GM19240 (cell line): Measurements from ENCODE around the gene HSF4.

Source experiments
- DNase-seq: peaks from one replicate; pipeline ENCODE4 v3.0.0; 2011; ENCODE audit warnings: low spot score; ENCODE audit not compliant: insufficient read length

HSF4 gene

GRCh38 chr16:67184995-67185650 lies 20.6 kb downstream of the HSF4 start:
- no peak for DNase-seq

GRCh38 chr16:67185651-67186134 lies 21.1 kb downstream of the HSF4 start:
- no peak for DNase-seq

- no peak for DNase-seq
Observed at GRCh38 chr16:67186550-67186950, 22.0 kb downstream of the HSF4 start.

DNA sequence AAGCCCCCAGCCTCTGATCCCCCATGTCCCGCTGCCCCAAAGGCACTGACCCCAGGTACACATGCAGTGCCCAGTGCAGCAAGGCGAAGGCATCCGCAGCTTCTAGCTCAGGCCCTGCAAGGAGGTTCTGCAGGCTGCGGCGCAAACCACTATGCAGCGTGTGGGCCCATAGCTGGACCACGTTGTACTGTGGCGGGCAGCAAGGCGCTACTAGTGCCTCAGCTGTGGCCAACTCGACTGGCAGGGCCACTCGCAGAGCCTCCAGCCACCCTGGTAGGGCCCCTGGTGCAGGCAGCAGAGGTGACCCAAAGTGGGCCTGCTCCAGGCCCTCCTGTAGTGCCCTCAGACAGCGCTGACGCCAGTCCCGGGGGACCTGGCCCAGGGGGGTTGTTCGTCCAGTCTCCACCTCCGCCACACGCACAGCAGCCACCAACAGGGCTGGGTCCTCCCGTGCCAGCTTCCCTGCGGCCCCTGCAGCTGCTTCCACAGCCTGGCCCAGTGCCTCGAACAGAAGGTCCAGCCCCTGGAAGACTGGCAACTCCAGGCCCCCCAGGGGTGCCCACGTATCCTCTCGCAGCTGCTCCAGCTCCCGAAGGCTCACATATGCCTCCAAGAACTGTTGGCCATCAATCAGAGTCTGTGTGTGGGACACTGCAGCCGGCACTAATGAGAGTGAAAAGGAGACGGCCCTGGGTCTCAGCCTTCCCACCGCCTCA lies 22.8 kb downstream of the HSF4 start:
- DNase-seq: no peak

- no peak for DNase-seq
Observed at GRCh38 chr16:67188323-67188722, 23.8 kb downstream of the HSF4 start.

DNA sequence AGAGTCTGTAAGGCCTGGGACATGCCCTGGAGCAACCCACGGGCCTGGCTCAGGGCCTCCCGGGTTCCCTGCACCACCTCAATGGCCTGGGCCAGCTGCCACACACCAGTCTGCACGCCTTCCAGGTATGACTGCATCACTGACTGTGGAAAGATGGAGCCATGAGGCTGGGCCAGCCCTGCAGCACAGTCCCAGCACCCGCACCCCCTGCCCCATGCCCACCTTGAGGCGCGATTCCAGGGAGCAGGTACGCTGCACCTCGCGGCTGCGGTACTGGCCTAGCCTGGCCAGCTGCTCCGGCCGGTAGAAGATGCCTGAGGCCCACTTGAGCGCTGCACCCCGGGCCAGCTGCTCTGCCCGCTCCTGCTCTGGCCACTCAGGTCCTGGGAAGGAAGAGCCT lies 24.3 kb downstream of the HSF4 start:
- DNase-seq: no peak

- DNase-seq: no peak
Observed at GRCh38 chr16:67190041-67190440, 25.5 kb downstream of the HSF4 start, which contains the start of gene EXOC3L1. Gene EXOC3L1 (minus strand): TSS chr16:67190136. CDS start chr16:67189676, 460 bp downstream.

DNA sequence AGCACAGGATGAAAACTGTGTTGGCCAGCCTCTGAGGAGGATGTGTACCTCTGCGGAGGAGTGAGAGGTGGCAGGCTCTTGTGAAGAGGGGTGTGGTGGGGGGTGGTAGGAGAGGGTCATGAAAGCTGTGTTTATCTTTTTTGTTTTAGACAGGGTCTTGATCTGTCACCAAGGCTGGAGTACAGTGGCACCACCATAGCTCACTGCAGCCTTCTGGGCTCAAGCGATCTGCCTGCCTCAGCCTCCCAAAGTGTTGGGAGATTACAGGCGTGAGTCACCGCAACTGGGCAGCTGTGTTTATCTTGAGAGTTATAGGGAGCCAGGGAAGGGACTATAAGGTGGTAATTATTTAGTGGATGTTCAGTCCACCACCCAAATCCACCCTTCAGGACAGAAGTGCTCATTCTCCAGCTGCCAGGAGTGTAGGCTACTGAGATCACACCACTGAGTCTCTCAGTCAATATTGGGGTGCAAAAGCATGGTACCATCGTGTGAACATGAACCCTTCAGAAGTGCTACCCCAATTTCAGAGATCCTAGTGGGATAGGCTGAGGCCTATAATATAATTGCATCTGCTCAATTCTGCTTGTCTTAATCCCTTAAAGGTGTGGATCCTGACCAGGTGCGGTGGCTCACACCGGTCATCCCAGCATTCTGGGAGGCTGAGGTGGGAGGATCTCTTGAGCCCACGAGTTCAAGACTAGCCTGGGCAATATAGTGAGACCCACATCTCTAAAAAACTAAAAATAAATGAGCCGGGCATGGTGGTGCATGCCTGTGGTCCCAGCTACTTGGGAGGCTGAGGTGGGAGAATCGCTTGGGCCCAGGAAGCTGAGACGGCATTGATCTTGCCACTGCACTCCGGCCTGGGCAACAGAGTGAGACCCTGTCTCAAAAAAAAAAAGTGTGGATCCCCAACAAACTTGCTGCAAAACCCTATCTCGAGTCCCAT lies 26.2 kb downstream of the HSF4 start:
- no peak for DNase-seq

DNA sequence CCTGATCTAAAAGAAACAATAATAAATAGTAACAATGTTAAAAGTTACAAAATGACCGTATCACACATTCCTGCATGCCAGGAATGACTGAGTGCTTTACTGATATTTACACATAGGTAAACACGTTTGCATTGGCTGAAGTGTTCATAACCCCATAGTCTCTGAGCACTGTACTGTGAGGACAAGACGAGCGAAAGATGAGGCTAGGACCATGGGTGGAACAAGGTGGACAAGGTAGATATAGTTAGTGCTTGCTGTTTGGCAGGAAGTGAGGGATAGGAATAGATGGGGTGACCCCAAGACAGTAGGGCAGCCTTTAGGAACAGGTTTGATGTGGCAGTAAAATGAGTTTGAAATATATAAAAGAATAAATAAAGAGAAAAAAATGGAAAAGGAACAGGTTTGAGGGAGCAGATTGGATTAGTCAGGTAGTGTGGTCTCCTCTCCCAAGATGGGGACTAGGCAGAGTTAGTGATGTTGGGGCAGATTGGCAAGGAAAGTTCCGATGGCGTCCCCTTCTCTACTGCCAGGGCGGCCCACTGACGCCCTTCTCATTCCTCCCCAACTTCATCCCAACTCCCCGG lies 27.0 kb downstream of the HSF4 start:
- no peak for DNase-seq

GRCh38 chr16:67191995-67192681 lies 27.6 kb downstream of the HSF4 start, which contains the start of gene E2F4:
Gene E2F4 (plus strand): TSS chr16:67192155. CDS start chr16:67192228, 73 bp downstream.
- DNase-seq: peak; percentile 98

GRCh38 chr16:67192781-67193361 lies 28.3 kb downstream of the HSF4 start:
- DNase-seq: no peak

DNA sequence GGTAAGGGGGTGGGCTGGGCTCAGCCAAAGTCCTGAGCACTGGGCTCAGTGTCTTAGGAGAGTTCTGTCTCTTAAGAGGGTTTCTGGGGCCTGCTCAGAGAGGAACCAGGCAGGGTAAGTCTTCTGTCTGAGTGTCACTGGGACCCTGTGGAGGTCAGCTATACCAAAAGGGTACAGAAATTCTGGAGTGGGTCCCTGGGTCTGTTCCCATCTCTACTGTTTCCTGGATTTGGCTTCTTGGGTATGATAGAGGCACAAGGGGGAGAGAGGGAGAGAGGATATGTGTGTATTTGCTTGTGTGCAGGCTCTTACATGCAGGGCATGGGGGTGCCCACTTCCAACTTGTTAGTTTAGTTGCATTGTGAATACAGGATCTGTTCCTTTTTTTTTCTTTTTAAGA lies 29.0 kb downstream of the HSF4 start:
- DNase-seq: no peak

GRCh38 chr16:67194260-67194659 lies 29.7 kb downstream of the HSF4 start:
- DNase-seq: no peak

DNA sequence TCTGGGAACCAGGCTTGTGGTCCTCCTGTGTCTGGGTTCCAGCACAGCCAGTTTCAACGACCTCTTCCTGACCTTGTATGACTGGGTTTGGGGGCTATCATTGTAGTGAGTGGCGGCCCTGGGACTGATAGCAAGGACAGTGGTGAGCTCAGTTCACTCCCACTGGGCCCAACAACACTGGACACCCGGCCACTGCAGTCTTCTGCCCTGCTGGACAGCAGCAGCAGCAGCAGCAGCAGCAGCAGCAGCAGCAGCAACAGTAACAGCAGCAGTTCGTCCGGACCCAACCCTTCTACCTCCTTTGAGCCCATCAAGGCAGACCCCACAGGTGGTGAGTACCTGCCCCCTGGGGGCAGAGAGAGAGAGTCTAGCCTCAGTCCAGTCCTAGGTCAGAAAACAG lies 31.1 kb downstream of the HSF4 start:
- DNase-seq: no peak

GRCh38 chr16:67196881-67197280 lies 32.3 kb downstream of the HSF4 start:
- DNase-seq: no peak

GRCh38 chr16:67197704-67198103 lies 33.2 kb downstream of the HSF4 start:
- DNase-seq: no peak

DNA sequence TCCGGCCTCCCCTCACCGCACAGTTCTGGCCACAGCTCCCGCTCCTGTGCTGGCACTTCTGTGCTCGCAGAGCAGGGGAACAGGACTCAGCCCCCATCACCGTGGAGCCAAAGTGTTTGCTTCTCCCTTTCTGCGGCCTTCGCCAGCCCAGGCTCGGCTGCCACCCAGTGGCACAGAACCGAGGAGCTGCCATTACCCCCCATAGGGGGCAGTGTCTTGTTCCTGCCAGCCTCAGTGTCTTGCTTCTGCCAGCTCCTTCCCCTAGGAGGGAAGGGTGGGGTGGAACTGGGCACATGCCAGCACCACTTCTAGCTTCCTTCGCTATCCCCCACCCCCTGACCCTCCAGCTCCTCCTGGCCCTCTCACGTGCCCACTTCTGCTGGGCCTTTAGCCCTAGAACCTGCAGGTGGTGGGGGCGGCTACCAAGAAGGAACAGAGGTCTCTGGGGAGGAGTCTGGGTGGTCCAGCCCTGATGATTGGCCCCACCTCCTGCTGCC lies 33.7 kb downstream of the HSF4 start:
- DNase-seq: no peak

DNA sequence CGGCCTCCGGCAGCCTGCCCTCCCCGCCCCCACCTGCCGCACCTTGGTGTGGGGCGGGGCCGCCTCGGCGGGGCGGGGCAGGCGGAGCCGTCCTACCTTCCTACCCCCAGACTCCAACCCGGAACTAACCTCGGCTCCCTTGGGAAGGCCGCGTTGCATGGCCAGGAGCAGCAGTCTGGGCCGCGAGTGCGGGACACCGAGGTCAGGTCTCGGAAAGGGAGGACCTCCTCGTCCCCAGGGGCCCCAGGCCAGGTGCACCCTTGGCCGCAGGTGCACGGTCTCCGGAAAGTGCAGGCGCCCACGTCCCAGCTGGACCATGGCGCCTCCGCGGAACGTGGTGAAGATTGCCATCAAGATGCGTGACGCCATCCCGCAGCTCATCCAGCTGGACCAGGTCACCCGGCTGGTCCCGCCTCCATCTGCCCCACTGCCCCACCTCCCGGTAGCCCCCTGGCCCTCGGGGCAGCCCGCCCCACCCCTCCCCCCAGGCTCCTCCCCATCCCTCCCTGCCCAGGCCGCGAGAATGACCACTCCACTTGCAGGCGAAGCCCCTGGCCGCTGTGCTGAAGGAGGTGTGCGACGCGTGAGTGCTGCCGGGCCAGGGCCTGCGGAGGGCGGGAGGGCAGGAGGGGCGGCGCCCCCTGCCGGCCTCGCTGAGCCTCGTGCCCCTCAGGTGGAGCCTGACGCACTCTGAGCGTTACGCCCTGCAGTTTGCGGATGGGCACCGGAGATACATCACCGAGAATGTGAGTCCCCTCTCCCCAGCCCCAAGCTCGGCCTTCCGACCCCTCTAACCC lies 34.7 kb downstream of the HSF4 start, which contains the start of gene ELMO3:
Gene ELMO3, plus strand, starts transcription at position 121 of the 797 bp plus-strand sequence. Its CDS starts 196 bp downstream, at position 317.
- no peak for DNase-seq

DNA sequence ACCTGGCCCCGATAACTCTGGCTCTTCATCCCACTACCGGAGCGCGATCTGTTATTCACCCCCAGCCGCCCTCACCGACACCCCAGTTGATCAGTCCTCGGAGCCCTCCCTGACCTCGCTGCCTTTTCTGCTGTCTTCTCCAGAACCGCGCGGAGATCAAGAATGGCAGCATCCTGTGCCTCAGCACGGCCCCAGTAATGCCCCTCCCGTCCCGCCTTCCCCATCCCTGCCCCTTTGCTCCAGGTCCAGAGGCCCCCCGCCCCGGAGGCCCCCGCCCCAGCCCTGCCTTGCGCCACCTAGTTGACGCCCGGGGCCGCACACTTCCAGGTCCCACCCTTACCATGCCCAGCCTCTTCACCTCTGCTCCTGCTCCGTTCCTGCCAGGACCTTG lies 35.3 kb downstream of the HSF4 start:
- DNase-seq: no peak
